Measurements from ENCODE around the gene GIPC3. TPM values are rescaled to one million over a fixed set of nuclear protein-coding genes. Genes with fewer than 3 reads are reported as not detected.

GIPC3 gene, protein sequence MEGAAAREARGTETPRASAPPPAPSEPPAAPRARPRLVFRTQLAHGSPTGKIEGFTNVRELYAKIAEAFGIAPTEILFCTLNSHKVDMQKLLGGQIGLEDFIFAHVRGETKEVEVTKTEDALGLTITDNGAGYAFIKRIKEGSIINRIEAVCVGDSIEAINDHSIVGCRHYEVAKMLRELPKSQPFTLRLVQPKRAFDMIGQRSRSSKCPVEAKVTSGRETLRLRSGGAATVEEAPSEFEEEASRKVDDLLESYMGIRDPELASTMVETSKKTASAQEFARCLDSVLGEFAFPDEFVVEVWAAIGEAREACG
- polyA plus RNA-seq (2013, experiment 1 of 2), result 7.3 TPM
- 5.9 TPM for polyA plus RNA-seq (2013, experiment 2 of 2)

DNA sequence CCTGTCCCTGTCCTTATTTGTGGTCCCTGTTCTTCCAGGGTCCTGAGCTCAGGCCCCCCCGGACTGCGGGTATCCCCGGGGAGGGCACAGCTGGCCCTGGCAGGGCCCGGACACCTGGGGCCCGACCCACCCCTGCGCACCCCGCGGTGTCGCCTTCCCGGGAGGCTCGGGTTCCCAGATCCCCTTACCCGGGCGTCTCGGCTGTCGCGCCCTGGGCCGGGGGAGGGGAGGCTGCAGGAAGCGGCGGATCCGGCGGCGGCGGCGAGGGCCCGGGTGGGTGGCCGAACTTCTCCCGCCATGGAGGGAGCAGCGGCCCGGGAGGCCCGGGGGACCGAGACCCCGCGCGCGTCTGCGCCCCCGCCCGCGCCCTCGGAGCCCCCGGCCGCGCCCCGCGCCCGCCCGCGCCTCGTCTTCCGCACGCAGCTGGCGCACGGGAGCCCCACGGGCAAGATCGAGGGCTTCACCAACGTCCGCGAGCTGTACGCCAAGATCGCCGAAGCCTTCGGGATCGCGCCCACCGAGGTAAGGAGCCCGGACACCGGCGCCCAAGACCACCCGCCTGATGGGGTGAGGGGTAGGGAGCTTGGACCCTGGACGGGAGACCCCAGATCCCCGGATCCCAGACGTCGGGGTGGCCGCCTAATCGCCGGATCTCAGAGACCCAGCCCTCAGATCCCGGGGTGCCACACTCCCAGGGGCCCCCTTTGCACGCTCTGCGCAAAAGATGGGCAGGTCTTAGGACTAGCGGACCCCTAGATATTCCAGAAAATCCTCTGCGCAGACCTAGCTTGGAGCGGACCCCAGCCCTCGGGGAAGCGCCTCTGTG is at the start of gene GIPC3:
Gene GIPC3, plus strand, starts transcription at position 178 of the 826 bp plus-strand sequence. Its CDS starts 120 bp downstream, at position 298.
- Histone ChIP-seq H3K27ac (ENCODE audit: low read depth, low read length, severe bottlenecking) (no peak within 1 kb of the TSS), H3K4me1 (ENCODE audit: control insufficient read depth, insufficient read depth, low read length, poor library complexity, severe bottlenecking) (no peaks in the 10 kb centered on the region), H3K36me3 (ENCODE audit: control insufficient read depth, insufficient read depth, low read length) (no peaks in the 10 kb centered on the region), H3K4me3 (ENCODE audit: extremely low read depth, insufficient read depth, low read length, poor library complexity, severe bottlenecking) (peak within 1 kb of the TSS; percentile 27), H3K9me3 (ENCODE audit: control insufficient read depth, low read length) (no peaks in the 10 kb centered on the region)
- WGBS, 2 experiments (ENCODE audit: insufficient coverage in 2 of 2), result 14 to 16% methylated on average over 51 to 78 of the region's 84 CpGs

DNA sequence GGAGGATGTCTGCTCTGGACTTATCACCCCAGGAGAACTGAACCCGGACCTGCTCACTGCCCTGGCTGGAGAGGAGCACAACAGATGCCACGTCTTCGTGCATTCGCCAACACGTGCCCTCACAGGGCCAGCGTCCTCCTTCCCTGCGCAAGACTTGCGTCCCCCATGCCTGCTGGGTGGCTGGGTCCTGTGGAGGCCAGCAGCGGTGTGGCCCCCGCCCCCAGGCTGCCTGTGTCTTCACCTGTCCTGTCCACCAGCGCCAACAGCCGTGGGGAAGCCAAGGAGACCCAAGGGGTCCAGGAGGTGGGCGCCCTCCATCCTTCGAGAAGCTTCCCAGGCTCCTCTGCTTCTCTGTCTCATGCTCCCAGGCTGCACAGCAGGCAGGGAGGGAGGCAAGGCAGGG is 49.7 kb upstream of the GIPC3 start:
- no peaks in the 10 kb centered on the region for H3K9me3 ChIP-seq (ENCODE audit: control insufficient read depth, low read length)
- H3K27ac ChIP-seq (ENCODE audit: low read depth, low read length, severe bottlenecking), result no peak overlapping the region
- 96 to 98% methylated on average over 6 to 12 of the region's 14 CpGs for WGBS, 2 experiments (ENCODE audit: insufficient coverage in 2 of 2)
- no peak overlapping the region for H3K4me3 ChIP-seq (ENCODE audit: extremely low read depth, insufficient read depth, low read length, poor library complexity, severe bottlenecking)
- H3K36me3 ChIP-seq (ENCODE audit: control insufficient read depth, insufficient read depth, low read length), result peaks cover 61% of the 10 kb centered on the region
- no peaks in the 10 kb centered on the region for H3K4me1 ChIP-seq (ENCODE audit: control insufficient read depth, insufficient read depth, low read length, poor library complexity, severe bottlenecking)

DNA sequence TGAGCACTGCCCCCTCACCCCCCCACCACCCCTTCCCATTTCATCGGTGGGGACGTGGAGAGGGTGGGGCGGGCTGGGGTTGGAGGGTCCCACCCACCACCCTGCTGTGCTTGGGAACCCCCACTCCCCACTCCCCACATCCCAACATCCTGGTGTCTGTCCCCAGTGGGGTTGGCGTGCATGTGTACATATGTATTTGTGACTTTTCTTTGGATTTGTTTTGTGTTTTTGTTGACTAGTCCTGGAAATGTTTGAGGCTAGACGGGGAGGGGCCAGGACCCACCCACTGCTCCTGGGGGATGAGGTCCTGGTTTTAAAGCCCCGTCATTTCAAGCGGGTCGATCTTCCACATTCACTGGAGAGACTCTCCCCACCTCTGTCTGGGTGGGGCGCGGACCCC is 49.3 kb upstream of the GIPC3 start:
- Histone ChIP-seq H3K9me3 (ENCODE audit: control insufficient read depth, low read length) (no peaks in the 10 kb centered on the region), H3K27ac (ENCODE audit: low read depth, low read length, severe bottlenecking) (peak overlapping the region; percentile 23), H3K4me1 (ENCODE audit: control insufficient read depth, insufficient read depth, low read length, poor library complexity, severe bottlenecking) (no peaks in the 10 kb centered on the region), H3K4me3 (ENCODE audit: extremely low read depth, insufficient read depth, low read length, poor library complexity, severe bottlenecking) (no peak overlapping the region), H3K36me3 (ENCODE audit: control insufficient read depth, insufficient read depth, low read length) (peaks cover 56% of the 10 kb centered on the region)
- 96 to 100% methylated on average over 5 to 6 of the region's 10 CpGs for WGBS, 2 experiments (ENCODE audit: insufficient coverage in 2 of 2)

DNA sequence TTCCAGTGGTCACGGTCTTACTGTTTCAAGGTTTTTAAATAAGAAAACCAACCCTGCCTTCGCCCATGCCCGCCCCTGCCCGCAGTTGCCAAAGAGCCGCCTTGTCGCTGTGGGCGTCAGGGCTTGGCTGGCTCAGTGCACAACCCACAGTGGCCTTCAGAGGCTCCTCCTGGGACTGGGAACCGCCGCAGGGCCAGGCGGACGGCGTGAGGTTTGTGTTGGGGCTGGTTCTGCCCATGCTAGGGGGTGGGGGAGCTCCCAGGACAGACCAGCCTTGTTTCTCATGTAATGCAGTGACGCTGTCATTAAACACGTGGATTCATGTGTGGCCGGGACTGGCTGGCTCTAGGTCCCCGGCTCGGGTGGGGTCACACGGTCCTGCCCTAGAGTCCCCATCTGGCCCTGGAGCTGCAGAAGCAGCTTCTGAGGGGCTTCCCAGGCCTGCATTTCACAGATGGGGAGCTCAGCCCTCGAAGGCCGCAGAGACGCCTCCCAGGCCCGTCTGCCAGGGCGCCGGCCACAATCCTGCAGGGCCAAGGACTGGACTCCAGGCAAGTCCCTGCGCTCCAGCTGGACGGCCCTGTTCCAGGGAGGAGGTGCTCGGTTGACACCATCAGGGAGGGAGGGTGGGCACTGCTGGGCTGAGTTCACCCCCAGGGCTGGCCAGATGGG is 48.7 kb upstream of the GIPC3 start:
- Histone ChIP-seq H3K27ac (ENCODE audit: low read depth, low read length, severe bottlenecking) (peak overlapping the region; percentile 23), H3K9me3 (ENCODE audit: control insufficient read depth, low read length) (no peaks in the 10 kb centered on the region), H3K4me1 (ENCODE audit: control insufficient read depth, insufficient read depth, low read length, poor library complexity, severe bottlenecking) (no peaks in the 10 kb centered on the region), H3K4me3 (ENCODE audit: extremely low read depth, insufficient read depth, low read length, poor library complexity, severe bottlenecking) (no peak overlapping the region), H3K36me3 (ENCODE audit: control insufficient read depth, insufficient read depth, low read length) (peaks cover 51% of the 10 kb centered on the region)
- 95 to 98% methylated on average over 23 to 27 of the region's 27 CpGs for WGBS, 2 experiments (ENCODE audit: insufficient coverage in 2 of 2)

DNA sequence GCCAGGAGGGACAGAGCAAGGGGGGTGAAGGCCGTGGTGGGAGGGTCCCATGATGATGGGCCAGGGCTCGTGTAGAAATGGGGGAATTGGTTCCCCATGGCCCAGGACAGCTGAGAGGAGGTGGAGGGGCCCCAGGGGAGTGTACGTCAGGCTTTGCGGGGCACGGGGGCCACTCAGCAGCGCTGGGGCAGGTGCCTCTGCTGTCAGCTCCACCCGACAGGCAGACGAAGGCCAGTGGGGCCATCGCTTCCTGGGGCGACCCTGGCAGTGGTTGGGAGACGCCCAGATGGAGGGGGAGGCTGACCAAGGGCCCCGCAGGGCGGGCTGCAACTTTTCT is 48.2 kb upstream of the GIPC3 start:
- no peaks in the 10 kb centered on the region for H3K9me3 ChIP-seq (ENCODE audit: control insufficient read depth, low read length)
- H3K36me3 ChIP-seq (ENCODE audit: control insufficient read depth, insufficient read depth, low read length), result peaks cover 49% of the 10 kb centered on the region
- no peaks in the 10 kb centered on the region for H3K4me1 ChIP-seq (ENCODE audit: control insufficient read depth, insufficient read depth, low read length, poor library complexity, severe bottlenecking)
- H3K4me3 ChIP-seq (ENCODE audit: extremely low read depth, insufficient read depth, low read length, poor library complexity, severe bottlenecking), result no peak overlapping the region
- H3K27ac ChIP-seq (ENCODE audit: low read depth, low read length, severe bottlenecking), result no peak overlapping the region
- 93 to 94% methylated on average over 12 to 13 of the region's 13 CpGs for WGBS, 2 experiments (ENCODE audit: insufficient coverage in 2 of 2)

DNA sequence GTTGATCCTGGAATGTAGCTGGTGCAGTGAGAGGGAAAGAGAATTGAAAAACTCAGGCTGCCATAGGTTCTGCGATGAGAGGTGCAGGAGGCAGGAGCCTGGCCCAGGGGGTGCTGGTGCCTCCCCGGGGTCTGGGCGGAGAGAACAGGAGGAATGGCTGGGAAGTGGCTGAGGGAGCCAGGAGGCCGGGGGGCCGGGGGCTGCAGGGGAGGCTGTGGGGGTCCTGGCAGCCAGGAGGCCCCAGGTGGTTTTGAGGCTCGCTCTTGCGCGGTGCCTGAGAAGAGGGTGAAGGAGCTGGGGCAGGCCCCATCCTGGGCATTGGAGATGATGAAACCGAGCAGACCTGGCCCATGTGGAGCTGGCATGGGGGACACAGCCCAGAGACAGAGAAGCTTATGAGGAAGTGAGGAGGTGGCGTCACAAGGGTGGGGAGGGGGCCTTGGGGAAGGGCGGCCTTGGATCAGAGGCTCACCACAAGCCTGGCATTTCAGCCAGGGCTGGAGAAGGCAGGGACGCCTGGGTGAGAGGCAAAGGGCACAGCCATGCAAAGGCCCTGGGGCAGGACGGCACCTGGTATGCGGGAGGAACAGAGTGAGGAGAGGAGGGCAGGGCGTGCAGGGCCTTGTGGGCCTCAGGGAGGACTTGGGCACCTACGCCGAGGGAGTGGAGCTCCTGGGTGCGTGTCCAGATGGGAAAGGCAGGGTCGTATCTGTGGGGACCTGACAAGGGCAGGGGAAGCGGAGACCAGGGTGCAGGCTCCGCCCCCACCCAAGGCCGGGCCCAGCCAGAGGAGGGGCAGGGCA is 47.6 kb upstream of the GIPC3 start:
- H3K9me3 ChIP-seq (ENCODE audit: control insufficient read depth, low read length), result no peaks in the 10 kb centered on the region
- 92 to 93% methylated on average over 12 to 22 of the region's 22 CpGs for whole genome bisulfite sequencing, 2 experiments (ENCODE audit: insufficient coverage in 2 of 2)
- no peak overlapping the region for H3K4me3 ChIP-seq (ENCODE audit: extremely low read depth, insufficient read depth, low read length, poor library complexity, severe bottlenecking)
- H3K27ac ChIP-seq (ENCODE audit: low read depth, low read length, severe bottlenecking), result no peak overlapping the region
- H3K36me3 ChIP-seq (ENCODE audit: control insufficient read depth, insufficient read depth, low read length), result peaks cover 44% of the 10 kb centered on the region
- H3K4me1 ChIP-seq (ENCODE audit: control insufficient read depth, insufficient read depth, low read length, poor library complexity, severe bottlenecking), result no peaks in the 10 kb centered on the region

DNA sequence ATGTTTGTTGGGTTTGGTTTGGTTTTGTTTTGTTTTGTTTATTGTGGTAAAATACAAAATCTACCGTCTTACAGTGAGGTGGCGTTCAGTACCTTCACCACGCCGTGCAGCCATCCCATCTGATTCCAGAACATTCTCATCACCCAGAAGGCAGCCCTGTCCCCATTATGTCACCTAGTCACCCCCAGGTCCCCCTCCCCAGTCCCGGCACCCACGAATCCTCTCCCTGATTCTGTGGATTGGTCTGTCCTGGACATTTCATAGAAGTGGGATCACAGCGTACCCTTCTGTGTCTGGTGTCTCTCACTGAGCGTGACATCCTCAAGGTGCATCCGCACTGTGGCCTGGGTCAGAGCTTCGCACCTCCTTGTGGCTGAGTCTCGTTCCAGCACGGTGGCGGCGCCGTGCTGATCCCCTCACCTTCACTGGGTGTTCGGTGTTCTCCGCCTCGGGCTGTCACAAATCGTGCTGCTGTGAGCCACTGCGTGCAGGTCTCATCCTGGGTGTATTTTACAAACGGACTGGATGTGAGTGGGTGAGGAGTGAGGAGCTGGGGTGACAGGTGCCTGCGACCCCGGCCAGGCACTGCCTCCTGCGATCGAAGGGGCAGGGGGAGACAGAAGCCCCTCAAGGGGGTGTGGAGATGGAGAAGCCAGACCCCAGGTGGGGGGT is 46.9 kb upstream of the GIPC3 start:
- Histone ChIP-seq H3K27ac (ENCODE audit: low read depth, low read length, severe bottlenecking) (no peak overlapping the region), H3K9me3 (ENCODE audit: control insufficient read depth, low read length) (no peaks in the 10 kb centered on the region), H3K36me3 (ENCODE audit: control insufficient read depth, insufficient read depth, low read length) (peaks cover 36% of the 10 kb centered on the region), H3K4me1 (ENCODE audit: control insufficient read depth, insufficient read depth, low read length, poor library complexity, severe bottlenecking) (no peaks in the 10 kb centered on the region), H3K4me3 (ENCODE audit: extremely low read depth, insufficient read depth, low read length, poor library complexity, severe bottlenecking) (no peak overlapping the region)
- WGBS, 2 experiments (ENCODE audit: insufficient coverage in 2 of 2), result 94 to 97% methylated on average over 20 to 24 of the region's 25 CpGs

DNA sequence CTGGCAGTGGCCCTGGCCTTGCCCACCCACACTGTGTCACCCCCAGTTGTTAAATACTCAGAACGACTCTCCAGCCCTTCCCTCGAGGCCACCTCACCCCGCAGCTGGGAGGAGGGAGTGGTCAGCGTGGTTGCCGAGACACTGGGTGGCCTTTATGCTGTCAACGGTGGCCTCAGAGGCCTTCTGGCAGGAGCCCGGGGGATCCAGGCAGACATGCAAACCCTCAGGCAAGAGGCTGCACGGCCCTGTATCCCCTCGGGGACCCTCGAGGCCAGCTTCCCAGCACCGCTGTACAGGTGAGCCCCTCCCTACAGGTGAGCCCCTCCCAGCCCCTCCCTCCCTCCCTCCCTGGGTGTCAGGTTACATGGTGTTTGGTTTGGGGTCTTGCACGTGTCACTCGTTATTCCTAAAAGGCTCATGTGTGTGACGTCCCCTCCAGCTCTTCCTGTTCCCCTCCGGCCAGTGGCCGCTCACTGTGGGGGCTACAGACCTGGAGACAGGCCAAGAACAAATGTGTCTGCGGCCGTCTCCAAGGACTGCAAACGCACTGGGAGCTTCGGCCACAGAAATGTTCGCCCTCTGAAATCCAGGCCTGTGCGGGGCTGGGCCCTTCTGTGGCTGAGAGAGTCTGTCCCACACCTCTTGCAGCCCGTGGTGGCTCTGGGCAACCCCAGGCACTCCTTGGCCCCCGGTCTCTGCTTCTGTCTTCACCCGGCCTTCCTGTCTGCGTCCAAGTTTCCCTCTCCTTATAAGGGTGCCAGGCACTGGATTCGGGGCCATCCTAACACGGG is 46.1 kb upstream of the GIPC3 start, which contains the start of gene TEKTIP1:
Gene TEKTIP1, plus strand, starts transcription at position 210 of the 791 bp plus-strand sequence. Its CDS starts 4 bp downstream, at position 214.
- Histone ChIP-seq H3K9me3 (ENCODE audit: control insufficient read depth, low read length) (no peaks in the 10 kb centered on the region), H3K36me3 (ENCODE audit: control insufficient read depth, insufficient read depth, low read length) (peaks cover 31% of the 10 kb centered on the region), H3K4me1 (ENCODE audit: control insufficient read depth, insufficient read depth, low read length, poor library complexity, severe bottlenecking) (no peaks in the 10 kb centered on the region), H3K27ac (ENCODE audit: low read depth, low read length, severe bottlenecking) (no peak within 1 kb of the TSS), H3K4me3 (ENCODE audit: extremely low read depth, insufficient read depth, low read length, poor library complexity, severe bottlenecking) (no peak within 1 kb of the TSS)
- 82 to 87% methylated on average over 22 to 25 of the region's 28 CpGs for WGBS, 2 experiments (ENCODE audit: insufficient coverage in 2 of 2)

DNA sequence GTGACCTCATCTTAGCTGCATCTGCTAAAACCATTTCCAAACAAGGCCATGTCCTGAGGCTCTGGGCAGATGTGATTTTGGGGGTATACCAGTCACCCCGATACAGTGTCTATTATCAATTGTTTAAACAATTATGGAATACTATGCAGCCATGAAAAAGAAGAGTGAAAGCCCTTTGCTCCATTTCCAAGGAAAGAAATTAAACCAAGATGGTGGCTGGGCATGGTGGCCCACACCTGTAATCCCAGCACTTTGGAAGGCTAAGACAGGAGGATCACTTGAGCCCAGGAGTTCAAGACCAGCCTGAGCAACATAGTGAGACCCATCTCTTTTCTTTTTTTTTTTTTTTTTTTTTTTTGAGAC is 45.5 kb upstream of the GIPC3 start:
- no CpG with 5 or more reads among the region's 1 CpG for WGBS, 2 experiments (ENCODE audit: insufficient coverage in 2 of 2)
- H3K4me1 ChIP-seq (ENCODE audit: control insufficient read depth, insufficient read depth, low read length, poor library complexity, severe bottlenecking), result no peaks in the 10 kb centered on the region
- no peaks in the 10 kb centered on the region for H3K9me3 ChIP-seq (ENCODE audit: control insufficient read depth, low read length)

More for the DNA sequence above, 45.5 kb upstream of the GIPC3 start:
- H3K36me3 ChIP-seq (ENCODE audit: control insufficient read depth, insufficient read depth, low read length), result peaks cover 29% of the 10 kb centered on the region
- H3K27ac ChIP-seq (ENCODE audit: low read depth, low read length, severe bottlenecking), result no peak overlapping the region
- H3K4me3 ChIP-seq (ENCODE audit: extremely low read depth, insufficient read depth, low read length, poor library complexity, severe bottlenecking), result no peak overlapping the region

Measured in mesodermal cell (in vitro differentiated cells).